SK-N-SH (cell line): ENCODE data around the gene ZNF208.

Experiments
- CHD2 ChIP-seq: fragments of 150-350 bp; IDR thresholded peaks from 2 replicates; pipeline ENCODE4 v1.6.1; 2018; ENCODE audit warnings: low read length; ENCODE audit not compliant: partially characterized antibody
- EP300 ChIP-seq, 2 experiments: IDR thresholded peaks; 2 replicates each; pipeline versions ENCODE4 v1.4.0 to v1.6.1; 2012; ENCODE audit warnings: borderline replicate concordance in 1 of 2, low read depth in 1 of 2, low read length in 1 of 2
- EZH2phosphoT487 ChIP-seq: fragments of 200-600 bp; sonication (generic); IDR thresholded peaks from 2 replicates; pipeline ENCODE4 v1.6.1; 2017; ENCODE audit warnings: low read depth, mixed run types, mild to moderate bottlenecking, antibody characterized with exemption, moderate library complexity, borderline replicate concordance
- GABPA ChIP-seq: IDR thresholded peaks from 2 replicates; pipeline ENCODE4 v1.4.0; 2012; ENCODE audit warnings: low read depth, mild to moderate bottlenecking
- NFIC ChIP-seq: IDR thresholded peaks from 2 replicates; pipeline ENCODE4 v1.4.0; 2012; ENCODE audit warnings: borderline replicate concordance
- RCOR1 ChIP-seq: fragments of 150-350 bp; IDR thresholded peaks from 2 replicates; pipeline ENCODE4 v1.6.1; 2017; ENCODE audit warnings: antibody characterized with exemption, low read length
- SIN3A ChIP-seq: IDR thresholded peaks from 2 replicates; pipeline ENCODE4 v1.6.1; 2012; ENCODE audit warnings: low read depth, mild to moderate bottlenecking, low read length, moderate library complexity, borderline replicate concordance
- TAF1 ChIP-seq: IDR thresholded peaks from 2 replicates; pipeline ENCODE4 v1.6.1; 2012; ENCODE audit warnings: low read depth, mild to moderate bottlenecking, low read length, moderate library complexity, borderline replicate concordance
- TCF12 ChIP-seq: IDR thresholded peaks from 2 replicates; pipeline ENCODE4 v1.4.0; 2012
- YY1 ChIP-seq: IDR thresholded peaks from 2 replicates; pipeline ENCODE4 v1.4.0; 2012; ENCODE audit warnings: low read depth, mild to moderate bottlenecking
- TF ChIP-seq, protein P1 (sequence below): fragments of 200-600 bp; sonication (generic); IDR thresholded peaks from 2 replicates; pipeline ENCODE4 v1.6.1; 2017; ENCODE audit warnings: antibody characterized with exemption, mild to moderate bottlenecking, moderate library complexity
- TF ChIP-seq, protein P2 (sequence below): fragments of 150-350 bp; IDR thresholded peaks from 2 replicates; pipeline ENCODE4 v1.6.1; 2017; ENCODE audit warnings: antibody characterized with exemption, low read length, low read depth, borderline replicate concordance
- TF ChIP-seq, protein P3 (sequence below): IDR thresholded peaks from 2 replicates; pipeline ENCODE4 v1.6.1; 2012; ENCODE audit warnings: mild to moderate bottlenecking, low read depth, low read length, moderate library complexity
- TF ChIP-seq, protein P4 (sequence below): fragments of 150-350 bp; IDR thresholded peaks from 2 replicates; pipeline ENCODE4 v1.6.1; 2016; ENCODE audit warnings: mild to moderate bottlenecking, low read depth, low read length

DNA sequence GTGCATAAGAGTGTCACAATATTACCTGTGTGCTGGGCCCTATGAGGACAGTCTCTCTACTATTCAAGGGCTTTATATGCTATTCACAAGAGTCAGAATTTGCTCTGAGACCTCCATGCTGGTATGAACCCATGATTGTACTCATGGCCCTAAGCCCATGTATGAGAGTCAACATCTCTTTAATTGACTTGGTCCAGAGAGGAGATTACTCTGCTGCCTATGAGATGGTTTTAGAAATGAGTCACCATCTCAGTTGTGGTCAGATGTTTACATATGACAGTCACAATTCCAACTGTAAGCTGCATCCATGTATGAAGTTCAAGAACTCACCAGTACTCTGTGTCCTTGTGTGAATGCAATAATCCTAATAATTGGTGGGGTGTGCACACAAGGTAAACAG is 19.9 kb upstream of the ZNF208 start:
- TF ChIP-seq NFIC (no peak), SIN3A (no peak), EZH2phosphoT487 (no peak), YY1 (no peak), TCF12 (no peak), GABPA (no peak), EP300 (IDR thresholded peaks at IDR 0.05; ENCODE audit: borderline replicate concordance in 1 of 2, low read depth in 1 of 2, low read length in 1 of 2) (no peak), RCOR1 (no peak), CHD2 (no peak), TAF1 (no peak)
- TF ChIP-seq, protein P1, sequence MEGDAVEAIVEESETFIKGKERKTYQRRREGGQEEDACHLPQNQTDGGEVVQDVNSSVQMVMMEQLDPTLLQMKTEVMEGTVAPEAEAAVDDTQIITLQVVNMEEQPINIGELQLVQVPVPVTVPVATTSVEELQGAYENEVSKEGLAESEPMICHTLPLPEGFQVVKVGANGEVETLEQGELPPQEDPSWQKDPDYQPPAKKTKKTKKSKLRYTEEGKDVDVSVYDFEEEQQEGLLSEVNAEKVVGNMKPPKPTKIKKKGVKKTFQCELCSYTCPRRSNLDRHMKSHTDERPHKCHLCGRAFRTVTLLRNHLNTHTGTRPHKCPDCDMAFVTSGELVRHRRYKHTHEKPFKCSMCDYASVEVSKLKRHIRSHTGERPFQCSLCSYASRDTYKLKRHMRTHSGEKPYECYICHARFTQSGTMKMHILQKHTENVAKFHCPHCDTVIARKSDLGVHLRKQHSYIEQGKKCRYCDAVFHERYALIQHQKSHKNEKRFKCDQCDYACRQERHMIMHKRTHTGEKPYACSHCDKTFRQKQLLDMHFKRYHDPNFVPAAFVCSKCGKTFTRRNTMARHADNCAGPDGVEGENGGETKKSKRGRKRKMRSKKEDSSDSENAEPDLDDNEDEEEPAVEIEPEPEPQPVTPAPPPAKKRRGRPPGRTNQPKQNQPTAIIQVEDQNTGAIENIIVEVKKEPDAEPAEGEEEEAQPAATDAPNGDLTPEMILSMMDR = no peak
- TF ChIP-seq, protein P2, sequence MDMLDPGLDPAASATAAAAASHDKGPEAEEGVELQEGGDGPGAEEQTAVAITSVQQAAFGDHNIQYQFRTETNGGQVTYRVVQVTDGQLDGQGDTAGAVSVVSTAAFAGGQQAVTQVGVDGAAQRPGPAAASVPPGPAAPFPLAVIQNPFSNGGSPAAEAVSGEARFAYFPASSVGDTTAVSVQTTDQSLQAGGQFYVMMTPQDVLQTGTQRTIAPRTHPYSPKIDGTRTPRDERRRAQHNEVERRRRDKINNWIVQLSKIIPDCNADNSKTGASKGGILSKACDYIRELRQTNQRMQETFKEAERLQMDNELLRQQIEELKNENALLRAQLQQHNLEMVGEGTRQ = no peak
- TF ChIP-seq, protein P3, sequence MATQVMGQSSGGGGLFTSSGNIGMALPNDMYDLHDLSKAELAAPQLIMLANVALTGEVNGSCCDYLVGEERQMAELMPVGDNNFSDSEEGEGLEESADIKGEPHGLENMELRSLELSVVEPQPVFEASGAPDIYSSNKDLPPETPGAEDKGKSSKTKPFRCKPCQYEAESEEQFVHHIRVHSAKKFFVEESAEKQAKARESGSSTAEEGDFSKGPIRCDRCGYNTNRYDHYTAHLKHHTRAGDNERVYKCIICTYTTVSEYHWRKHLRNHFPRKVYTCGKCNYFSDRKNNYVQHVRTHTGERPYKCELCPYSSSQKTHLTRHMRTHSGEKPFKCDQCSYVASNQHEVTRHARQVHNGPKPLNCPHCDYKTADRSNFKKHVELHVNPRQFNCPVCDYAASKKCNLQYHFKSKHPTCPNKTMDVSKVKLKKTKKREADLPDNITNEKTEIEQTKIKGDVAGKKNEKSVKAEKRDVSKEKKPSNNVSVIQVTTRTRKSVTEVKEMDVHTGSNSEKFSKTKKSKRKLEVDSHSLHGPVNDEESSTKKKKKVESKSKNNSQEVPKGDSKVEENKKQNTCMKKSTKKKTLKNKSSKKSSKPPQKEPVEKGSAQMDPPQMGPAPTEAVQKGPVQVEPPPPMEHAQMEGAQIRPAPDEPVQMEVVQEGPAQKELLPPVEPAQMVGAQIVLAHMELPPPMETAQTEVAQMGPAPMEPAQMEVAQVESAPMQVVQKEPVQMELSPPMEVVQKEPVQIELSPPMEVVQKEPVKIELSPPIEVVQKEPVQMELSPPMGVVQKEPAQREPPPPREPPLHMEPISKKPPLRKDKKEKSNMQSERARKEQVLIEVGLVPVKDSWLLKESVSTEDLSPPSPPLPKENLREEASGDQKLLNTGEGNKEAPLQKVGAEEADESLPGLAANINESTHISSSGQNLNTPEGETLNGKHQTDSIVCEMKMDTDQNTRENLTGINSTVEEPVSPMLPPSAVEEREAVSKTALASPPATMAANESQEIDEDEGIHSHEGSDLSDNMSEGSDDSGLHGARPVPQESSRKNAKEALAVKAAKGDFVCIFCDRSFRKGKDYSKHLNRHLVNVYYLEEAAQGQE = no peak
- TF ChIP-seq, protein P4, sequence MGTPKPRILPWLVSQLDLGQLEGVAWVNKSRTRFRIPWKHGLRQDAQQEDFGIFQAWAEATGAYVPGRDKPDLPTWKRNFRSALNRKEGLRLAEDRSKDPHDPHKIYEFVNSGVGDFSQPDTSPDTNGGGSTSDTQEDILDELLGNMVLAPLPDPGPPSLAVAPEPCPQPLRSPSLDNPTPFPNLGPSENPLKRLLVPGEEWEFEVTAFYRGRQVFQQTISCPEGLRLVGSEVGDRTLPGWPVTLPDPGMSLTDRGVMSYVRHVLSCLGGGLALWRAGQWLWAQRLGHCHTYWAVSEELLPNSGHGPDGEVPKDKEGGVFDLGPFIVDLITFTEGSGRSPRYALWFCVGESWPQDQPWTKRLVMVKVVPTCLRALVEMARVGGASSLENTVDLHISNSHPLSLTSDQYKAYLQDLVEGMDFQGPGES = no peak
